Activated naive CD4-positive, alpha-beta T cell treated with anti-CD3 and anti-CD28 coated beads for 36 hours (primary cell): ENCODE measurements around the gene KCNH8. TPM values are rescaled to one million over a fixed set of nuclear protein-coding genes. Genes with fewer than 3 reads are reported as not detected.

Source experiments
- CTCF ChIA-PET: fragments of 350-600 bp; sonication (Branson Sonifier 250); formaldehyde crosslinking; loops from one replicate; lab custom pipeline; 2021; ENCODE audit warnings: antibody characterized with exemption; lab: Charles Lee
- DNase-seq: peaks from one replicate; pipeline ENCODE4 v3.0.0-alpha.2; 2020
- H3K27ac Mint-ChIP-seq: one replicate; pipeline ENCODE4 v1.8.0; 2021; ENCODE audit warnings: mild to moderate bottlenecking, mixed read lengths
- H3K27me3 Mint-ChIP-seq: one replicate; pipeline ENCODE4 v1.8.0; 2021; ENCODE audit warnings: low read depth, mixed read lengths
- H3K36me3 Mint-ChIP-seq: one replicate; pipeline ENCODE4 v1.8.0; 2021; ENCODE audit warnings: low read depth, mixed read lengths
- H3K4me1 Mint-ChIP-seq: one replicate; pipeline ENCODE4 v1.8.0; 2021; ENCODE audit warnings: low read depth, mixed read lengths
- H3K4me3 Mint-ChIP-seq: one replicate; pipeline ENCODE4 v1.8.0; 2021; ENCODE audit warnings: mild to moderate bottlenecking, moderate library complexity, mixed read lengths
- H3K9me3 Mint-ChIP-seq: one replicate; pipeline ENCODE4 v1.8.0; 2021; ENCODE audit warnings: mixed read lengths
- intact Hi-C: fragments of 100-400 bp; cut with micrococcal nuclease; formaldehyde crosslinking; loops from one replicate; pipeline ENCODE4 v1.15.1; 2023
- microRNA-seq: library from miRNA; unstranded; fragments of <30 nt; microRNA quantifications from one replicate; pipeline ENCODE4 v1.2.0, GENCODE V29; 2022; ENCODE audit warnings: borderline microRNAs expressed, borderline replicate concordance
- total RNA-seq, 2 experiments: library from RNA; stranded (reverse); gene quantifications; one replicate each; pipeline ENCODE4 v1.2.3, GENCODE V29; 2021

Gene KCNH8
- total RNA-seq, 2 experiments from 2014 or later = not detected

- DNase-seq = no peak
- no peak overlapping the region for H3K4me3 Mint-ChIP-seq
- no peaks in the 10 kb centered on the region for H3K27me3 Mint-ChIP-seq
- intact Hi-C loops = loop anchor here (10.0 kb wide), 2 partner anchors 324 to 476 kb away; no protein-coding TSS in a partner anchor
- H3K9me3 Mint-ChIP-seq = no peaks in the 10 kb centered on the region
- CTCF ChIA-PET = interaction anchor here (1.5 kb wide), 1 partner anchor 326 kb away, joined by 4 read pairs; no protein-coding TSS in a partner anchor
- no peaks in the 10 kb centered on the region for H3K4me1 Mint-ChIP-seq
- no peaks in the 10 kb centered on the region for H3K36me3 Mint-ChIP-seq
- H3K27ac Mint-ChIP-seq = no peak overlapping the region
Observed at GRCh38 chr3:19540464-19540863, 392.2 kb downstream of the KCNH8 start.

DNA sequence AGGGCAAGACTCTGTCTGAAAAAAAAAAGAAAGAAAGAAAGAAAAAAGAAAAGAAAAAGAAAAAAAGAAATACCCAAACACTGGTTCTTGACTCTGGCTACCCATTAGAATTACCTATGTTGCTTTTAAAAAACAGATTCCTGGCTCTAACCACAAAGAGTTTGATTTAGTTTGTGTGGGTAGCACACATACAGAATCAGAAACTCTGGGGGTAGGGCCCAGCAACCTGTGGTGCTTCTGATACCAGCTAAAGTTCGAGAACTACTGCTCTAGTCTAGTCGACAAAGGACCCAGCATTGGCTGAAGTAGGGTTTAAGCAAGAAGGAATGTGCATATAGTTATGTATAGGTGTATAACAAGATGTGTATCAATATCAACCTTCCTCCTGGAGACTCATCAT lies 393.0 kb downstream of the KCNH8 start:
- intact Hi-C loops = loop anchor here (10.0 kb wide), 2 partner anchors 324 to 476 kb away; no protein-coding TSS in a partner anchor
- Mint-ChIP-seq H3K27ac (no peak overlapping the region), H3K4me1 (no peaks in the 10 kb centered on the region), H3K36me3 (no peaks in the 10 kb centered on the region), H3K9me3 (no peaks in the 10 kb centered on the region), H3K27me3 (no peaks in the 10 kb centered on the region), H3K4me3 (no peak overlapping the region)
- CTCF ChIA-PET = interaction anchor here (0.5 to 1.5 kb wide), 2 partner anchors 15 to 188 kb away, joined by 3 to 4 read pairs; no protein-coding TSS in a partner anchor
- DNase-seq = no peak

- Mint-ChIP-seq H3K27ac (no peak overlapping the region), H3K4me1 (no peaks in the 10 kb centered on the region), H3K9me3 (no peaks in the 10 kb centered on the region), H3K4me3 (no peak overlapping the region), H3K36me3 (no peaks in the 10 kb centered on the region), H3K27me3 (no peaks in the 10 kb centered on the region)
- intact Hi-C loops = loop anchor here (1.0 to 10.0 kb wide), 3 partner anchors 194 to 479 kb away; no protein-coding TSS in a partner anchor
- CTCF ChIA-PET = interaction anchor here (1.4 kb wide), 1 partner anchor 196 kb away, joined by 4 read pairs; no protein-coding TSS in a partner anchor
- DNase-seq = no peak
Observed at GRCh38 chr3:19543212-19543841, 395.0 kb downstream of the KCNH8 start.

GRCh38 chr3:19547665-19548464 lies 399.6 kb downstream of the KCNH8 start:
- no peaks in the 10 kb centered on the region for H3K9me3 Mint-ChIP-seq
- no peak for DNase-seq
- no peak overlapping the region for H3K27ac Mint-ChIP-seq
- no peak overlapping the region for H3K4me3 Mint-ChIP-seq
- intact Hi-C loops = loop anchor here (10.0 kb wide), 2 partner anchors 317 to 483 kb away; no protein-coding TSS in a partner anchor
- H3K36me3 Mint-ChIP-seq = no peaks in the 10 kb centered on the region
- H3K4me1 Mint-ChIP-seq = no peaks in the 10 kb centered on the region
- H3K27me3 Mint-ChIP-seq = no peaks in the 10 kb centered on the region
- CTCF ChIA-PET = no interaction called here

GRCh38 chr3:19559724-19560442 lies 411.6 kb downstream of the KCNH8 start:
- peaks cover 2% of the 10 kb centered on the region for H3K27me3 Mint-ChIP-seq
- H3K4me3 Mint-ChIP-seq = no peak overlapping the region
- H3K36me3 Mint-ChIP-seq = no peaks in the 10 kb centered on the region
- CTCF ChIA-PET = no interaction called here
- H3K27ac Mint-ChIP-seq = no peak overlapping the region
- no peaks in the 10 kb centered on the region for H3K4me1 Mint-ChIP-seq
- no peaks in the 10 kb centered on the region for H3K9me3 Mint-ChIP-seq
- no peak for DNase-seq
- intact Hi-C loops = no loop called here

DNA sequence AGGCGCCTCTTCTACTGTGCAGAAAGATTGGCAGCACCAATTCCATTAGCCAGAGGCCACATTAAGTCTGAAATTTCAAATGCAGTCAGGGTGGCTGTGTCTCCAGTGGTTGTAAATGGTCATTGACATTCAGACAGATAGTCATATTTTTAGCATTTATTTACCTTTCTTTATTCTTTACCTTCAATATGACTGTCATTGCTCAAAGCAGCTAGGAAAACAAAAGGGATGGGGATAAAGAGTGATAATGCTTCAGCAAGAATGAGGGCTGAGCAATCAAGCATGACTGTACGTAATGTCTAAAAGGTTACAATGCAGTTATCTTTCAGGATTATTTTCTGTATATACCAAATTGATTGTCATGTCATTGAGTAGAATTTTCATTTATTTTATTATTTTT lies 425.3 kb downstream of the KCNH8 start:
- no peak for DNase-seq
- no peak overlapping the region for H3K4me3 Mint-ChIP-seq
- intact Hi-C loops = no loop called here
- H3K36me3 Mint-ChIP-seq = no peaks in the 10 kb centered on the region
- H3K9me3 Mint-ChIP-seq = peaks cover under 1% of the 10 kb centered on the region
- no peak overlapping the region for H3K27ac Mint-ChIP-seq
- H3K4me1 Mint-ChIP-seq = no peaks in the 10 kb centered on the region
- no peaks in the 10 kb centered on the region for H3K27me3 Mint-ChIP-seq
- CTCF ChIA-PET = no interaction called here

DNA sequence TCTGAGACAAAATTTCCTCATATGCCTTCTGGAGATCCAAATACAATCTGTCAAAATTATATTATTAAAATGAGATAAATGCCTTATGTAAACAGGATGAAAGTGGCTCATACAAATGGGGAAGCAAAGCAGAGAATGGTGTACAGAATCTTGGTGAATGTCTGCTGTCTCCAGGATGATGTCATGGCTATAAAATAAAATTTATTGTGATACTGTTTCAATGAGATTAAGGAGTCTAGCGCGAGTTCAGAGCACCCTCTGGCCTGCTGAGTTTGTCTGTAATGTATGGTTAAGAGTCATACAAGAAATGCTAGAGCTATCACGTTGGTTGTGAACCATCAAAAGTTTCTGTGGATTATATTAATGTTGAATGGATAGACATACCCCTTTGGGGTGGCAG lies 426.0 kb downstream of the KCNH8 start:
- H3K4me3 Mint-ChIP-seq = no peak overlapping the region
- CTCF ChIA-PET = no interaction called here
- no peaks in the 10 kb centered on the region for H3K27me3 Mint-ChIP-seq
- no peaks in the 10 kb centered on the region for H3K4me1 Mint-ChIP-seq
- DNase-seq = no peak
- no peaks in the 10 kb centered on the region for H3K9me3 Mint-ChIP-seq
- no peaks in the 10 kb centered on the region for H3K36me3 Mint-ChIP-seq
- intact Hi-C loops = no loop called here
- H3K27ac Mint-ChIP-seq = no peak overlapping the region

GRCh38 chr3:19576343-19576742 lies 428.0 kb downstream of the KCNH8 start:
- no peaks in the 10 kb centered on the region for H3K4me1 Mint-ChIP-seq
- no peak overlapping the region for H3K27ac Mint-ChIP-seq
- CTCF ChIA-PET = no interaction called here
- no peaks in the 10 kb centered on the region for H3K36me3 Mint-ChIP-seq
- H3K27me3 Mint-ChIP-seq = no peaks in the 10 kb centered on the region
- no peaks in the 10 kb centered on the region for H3K9me3 Mint-ChIP-seq
- DNase-seq = no peak
- intact Hi-C loops = no loop called here
- H3K4me3 Mint-ChIP-seq = no peak overlapping the region

Small RNA genes lying within 50 kb of the gene (microRNA-seq; reads per million reads assigned to microRNA genes)
- gene MIR4791 = not detected
